OCI-LY1 (cell line): Measurements from ENCODE around the gene FAIM2.
A peak's percentile ranks its signal among the peaks of the same experiment; 100 is the strongest.

Source experiments
- H2AFZ ChIP-seq: fragments of 200-600 bp; sonication (generic), shearing (Covaris generic); 2 replicates; pipeline ENCODE4 v1.6.0; 2014; ENCODE audit warnings: antibody characterized with exemption, mild to moderate bottlenecking, low read length
- H3F3A ChIP-seq: fragments of 200-600 bp; sonication (generic), shearing (Covaris generic); 2 replicates; pipeline ENCODE4 v1.6.0; 2014; ENCODE audit warnings: mild to moderate bottlenecking, antibody characterized with exemption, low read length, moderate library complexity; ENCODE audit not compliant: insufficient read depth
- H3K27ac ChIP-seq: fragments of 200-600 bp; sonication (generic); 2 replicates; pipeline ENCODE4 v1.5.1; 2014; ENCODE audit warnings: low read length, mixed run types, mild to moderate bottlenecking, low read depth; ENCODE audit not compliant: poor library complexity, severe bottlenecking
- H3K27me3 ChIP-seq: fragments of 200-600 bp; sonication (generic); 2 replicates; pipeline ENCODE4 v1.6.0; 2014; ENCODE audit warnings: antibody characterized with exemption, mild to moderate bottlenecking, low read length, moderate library complexity; ENCODE audit not compliant: insufficient read depth
- H3K36me3 ChIP-seq: fragments of 200-600 bp; sonication (generic); 2 replicates; pipeline ENCODE4 v1.6.1; 2014; ENCODE audit warnings: mild to moderate bottlenecking, antibody characterized with exemption, low read length, moderate library complexity, mixed read lengths; ENCODE audit not compliant: insufficient read depth
- H3K4me1 ChIP-seq: fragments of 200-600 bp; sonication (generic); 2 replicates; pipeline ENCODE4 v1.5.1; 2014; ENCODE audit warnings: mild to moderate bottlenecking, low read length, moderate library complexity; ENCODE audit not compliant: insufficient read depth, severe bottlenecking
- H3K4me2 ChIP-seq: fragments of 200-600 bp; sonication (generic), shearing (Covaris generic); 2 replicates; pipeline ENCODE4 v1.6.1; 2014; ENCODE audit warnings: low read length
- H3K4me3 ChIP-seq: fragments of 200-600 bp; sonication (generic); 2 replicates; pipeline ENCODE4 v1.5.1; 2014; ENCODE audit warnings: low read length, low read depth, mild to moderate bottlenecking, mixed read lengths; ENCODE audit not compliant: poor library complexity, severe bottlenecking
- H3K79me2 ChIP-seq: fragments of 200-600 bp; shearing (Covaris generic); 2 replicates; pipeline ENCODE4 v1.6.1; 2016; ENCODE audit warnings: mixed run types, low read length, mixed read lengths; ENCODE audit not compliant: insufficient read depth
- H3K9ac ChIP-seq: fragments of 200-600 bp; sonication (generic), shearing (Covaris generic); 2 replicates; pipeline ENCODE4 v1.6.1; 2014; ENCODE audit warnings: mild to moderate bottlenecking, low read length, mixed read lengths
- H3K9me2 ChIP-seq: fragments of 200-600 bp; sonication (generic), shearing (Covaris generic); 2 replicates; pipeline ENCODE4 v1.6.1; 2014; ENCODE audit warnings: low read depth, mild to moderate bottlenecking, low read length, mixed read lengths
- H3K9me3 ChIP-seq: fragments of 200-600 bp; shearing (Covaris generic); 2 replicates; pipeline ENCODE4 v1.6.1; 2014; ENCODE audit warnings: low read length, mixed read lengths
- H4K20me1 ChIP-seq: fragments of 200-600 bp; sonication (generic), shearing (Covaris generic); 2 replicates; pipeline ENCODE4 v1.6.0; 2016; ENCODE audit warnings: mild to moderate bottlenecking, low read length; ENCODE audit not compliant: insufficient read depth
- CTCF ChIP-seq: fragments of 200-600 bp; sonication (generic), shearing (Covaris generic); IDR thresholded peaks from 2 replicates; pipeline ENCODE4 v1.5.1; 2017; ENCODE audit warnings: mild to moderate bottlenecking, antibody characterized with exemption, low read length, moderate library complexity, mixed read lengths
- EZH2 ChIP-seq: fragments of 200-600 bp; sonication (generic), shearing (Covaris generic); IDR thresholded peaks from 2 replicates; pipeline ENCODE4 v1.8.0; 2017; ENCODE audit warnings: borderline replicate concordance, mixed run types, mild to moderate bottlenecking, antibody characterized with exemption, low read length, moderate library complexity, mixed read lengths

The FAIM2 gene

DNA sequence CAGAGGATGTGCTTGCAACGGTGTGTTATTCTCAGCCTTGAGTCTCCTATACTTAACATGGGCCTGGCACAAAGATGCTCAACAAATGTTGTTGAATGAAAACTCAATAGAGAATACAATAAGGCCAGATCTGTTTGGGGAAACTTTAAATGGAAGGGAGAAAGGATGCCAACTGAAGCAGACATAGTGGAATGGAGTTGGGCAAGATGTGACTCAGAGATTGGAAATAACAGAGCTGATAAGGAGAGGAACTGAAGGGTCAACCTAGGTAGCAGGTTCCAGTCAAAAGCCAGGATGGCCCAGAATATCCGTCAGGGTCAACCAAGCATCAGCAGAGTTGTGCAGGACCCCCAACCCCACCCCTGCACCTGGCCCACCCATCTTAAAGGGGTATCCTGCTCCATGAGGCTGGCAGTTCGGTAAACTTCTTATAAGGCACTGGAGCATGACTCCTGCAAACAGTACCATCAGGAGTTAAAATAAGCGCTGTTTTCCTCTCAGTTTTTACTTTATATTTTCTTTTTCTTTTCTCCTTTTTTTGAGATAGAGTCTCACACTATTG, 59.7 kb downstream of the FAIM2 start:
- Histone ChIP-seq H3K9ac (no peak overlapping the region), H3K36me3 (no peaks in the 10 kb centered on the region), H3F3A (no peaks in the 10 kb centered on the region), H3K4me1 (peaks cover 15% of the 10 kb centered on the region), H3K9me2 (no peaks in the 10 kb centered on the region), H3K4me2 (no peak overlapping the region), H3K27me3 (no peaks in the 10 kb centered on the region), H3K79me2 (no peaks in the 10 kb centered on the region), H3K9me3 (no peaks in the 10 kb centered on the region), H3K4me3 (no peak overlapping the region), H3K27ac (no peak overlapping the region), H2AFZ (no peak overlapping the region), H4K20me1 (no peaks in the 10 kb centered on the region)
- TF ChIP-seq EZH2 (no peak), CTCF (no peak)

DNA sequence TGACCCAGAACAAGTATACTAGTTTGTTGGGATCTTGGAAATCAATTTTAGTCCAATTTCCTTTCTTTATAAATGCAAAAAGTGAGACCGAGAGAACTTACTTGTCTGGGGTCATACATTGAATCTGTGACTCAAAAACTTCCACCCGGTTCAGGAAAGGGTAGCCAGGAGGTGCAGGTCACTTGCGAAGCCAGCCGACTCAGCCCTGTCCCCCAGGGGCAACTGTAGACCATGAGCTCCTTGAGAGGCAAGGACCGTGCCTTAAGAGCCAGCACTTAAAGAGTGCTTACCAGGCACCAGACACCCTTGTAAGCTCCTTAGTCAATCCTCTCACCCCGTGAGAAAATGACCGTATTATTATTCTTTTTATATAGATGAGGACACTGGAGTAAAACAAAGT, 60.3 kb downstream of the FAIM2 start:
- Histone ChIP-seq H3K4me3 (peak overlapping the region; percentile 88), H4K20me1 (no peaks in the 10 kb centered on the region), H3K27me3 (no peaks in the 10 kb centered on the region), H3K9me2 (no peaks in the 10 kb centered on the region), H3K79me2 (no peaks in the 10 kb centered on the region), H3K4me2 (peak overlapping the region; percentile 88), H3K4me1 (peaks cover 15% of the 10 kb centered on the region), H3K36me3 (no peaks in the 10 kb centered on the region), H3K9ac (peak overlapping the region; percentile 95), H3F3A (no peaks in the 10 kb centered on the region), H3K27ac (no peak overlapping the region), H3K9me3 (no peaks in the 10 kb centered on the region), H2AFZ (peak overlapping the region; percentile 43)
- no peak for TF ChIP-seq EZH2
- TF ChIP-seq CTCF: no peak

DNA sequence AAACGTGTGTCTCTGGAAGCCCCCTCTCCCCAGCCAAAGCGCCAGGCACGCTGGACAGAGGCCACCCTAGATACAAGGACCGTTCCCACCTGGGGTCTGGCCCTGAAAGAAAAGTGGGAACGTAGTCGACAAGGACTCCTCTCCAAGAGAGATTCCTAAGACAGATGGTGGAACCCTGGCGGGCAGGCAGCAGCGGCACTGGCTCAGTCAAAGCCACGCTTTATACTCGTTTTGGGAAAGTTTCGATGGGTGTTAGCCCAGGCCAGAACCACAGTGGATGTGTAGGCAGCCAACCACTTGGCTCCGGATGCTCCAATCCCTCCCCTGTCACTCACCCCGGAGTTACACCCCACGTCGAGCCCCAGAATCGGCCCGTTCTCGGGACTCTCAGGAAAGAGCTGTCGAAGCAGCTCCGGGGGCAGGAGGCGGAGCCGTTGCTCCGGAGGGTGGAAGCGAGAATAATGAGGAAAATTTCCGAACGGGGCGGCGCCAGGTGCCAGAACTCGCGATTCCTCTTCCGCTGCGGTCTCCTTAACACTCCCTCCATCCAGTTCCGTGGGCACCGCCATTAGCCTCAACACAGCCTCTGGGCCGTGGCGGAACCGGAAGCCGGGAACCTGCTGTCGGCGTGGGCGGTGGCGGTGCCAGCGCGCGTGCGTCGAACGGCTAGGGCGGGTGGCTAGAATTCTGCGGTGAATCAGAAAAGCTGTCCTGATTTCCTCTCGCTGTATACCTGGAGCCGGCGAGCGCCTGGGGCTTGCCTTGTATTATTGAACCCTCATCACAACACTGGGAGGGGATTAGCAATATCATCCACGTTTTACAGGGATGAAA, 61.0 kb downstream of the FAIM2 start, which contains the start of gene BCDIN3D:
Gene BCDIN3D, minus strand, starts transcription at position 588 of the 834 bp plus-strand sequence. Its CDS starts 19 bp downstream, at position 569.
- H3K4me2 ChIP-seq: peak within 1 kb of the TSS; percentile 88
- no peaks in the 10 kb centered on the region for H3K9me2 ChIP-seq
- H2AFZ ChIP-seq: peak within 1 kb of the TSS; percentile 43
- H3K9me3 ChIP-seq: no peaks in the 10 kb centered on the region
- H3K27ac ChIP-seq: peak within 1 kb of the TSS; percentile 66
- H3K4me1 ChIP-seq: peaks cover 15% of the 10 kb centered on the region
- H3F3A ChIP-seq: no peaks in the 10 kb centered on the region
- no peaks in the 10 kb centered on the region for H3K27me3 ChIP-seq
- H4K20me1 ChIP-seq: no peaks in the 10 kb centered on the region
- peak within 1 kb of the TSS; percentile 95 for H3K9ac ChIP-seq
- peak within 1 kb of the TSS; percentile 88 for H3K4me3 ChIP-seq
- H3K79me2 ChIP-seq: no peaks in the 10 kb centered on the region
- H3K36me3 ChIP-seq: no peaks in the 10 kb centered on the region
- TF ChIP-seq EZH2 (no peak), CTCF (no peak)
